ENCODE results near the gene ULBP3.

GRCh38 chr6:150037526-150038201, 31.3 kb downstream of the ULBP3 start:
- TF ChIP-seq CTCF (IDR thresholded peaks at IDR 0.05) (no peak), POLR2A (IDR thresholded peaks at IDR 0.05) (no peak), POLR2AphosphoS5 (IDR thresholded peaks at IDR 0.05; ENCODE audit: insufficient read depth in 1 of 2, low read depth in 1 of 2) (no peak)
